TTC549 (cell line): ENCODE results near the gene CAPZB.

ENCODE experiments used
- FAIRE-seq: peaks from 2 replicates; lab custom pipeline; 2012; peaks lifted over from hg19 to GRCh38; lab: Jason Lieb, UNC

Gene CAPZB

GRCh38 chr1:19328486-19328885 lies 156.9 kb downstream of the CAPZB start:
- no peak for FAIRE-seq

GRCh38 chr1:19327736-19328135 lies 157.6 kb downstream of the CAPZB start:
- FAIRE-seq, result no peak

- no peak for FAIRE-seq
Observed at GRCh38 chr1:19327301-19327700, 158.0 kb downstream of the CAPZB start.

- no peak for FAIRE-seq
Observed at GRCh38 chr1:19326748-19327065, 158.6 kb downstream of the CAPZB start.

- FAIRE-seq, result no peak
Observed at GRCh38 chr1:19325958-19326747, 159.2 kb downstream of the CAPZB start.

GRCh38 chr1:19325368-19325957 lies 159.9 kb downstream of the CAPZB start:
- FAIRE-seq, result no peak

GRCh38 chr1:19324665-19324990 lies 160.7 kb downstream of the CAPZB start:
- no peak for FAIRE-seq

- no peak for FAIRE-seq
Observed at GRCh38 chr1:19323987-19324664, 161.2 kb downstream of the CAPZB start.

- no peak for FAIRE-seq
Observed at GRCh38 chr1:19322481-19322880, 162.9 kb downstream of the CAPZB start.

- FAIRE-seq, result no peak
Observed at GRCh38 chr1:19321071-19321470, 164.3 kb downstream of the CAPZB start.

GRCh38 chr1:19319196-19319595 lies 166.1 kb downstream of the CAPZB start:
- no peak for FAIRE-seq

- no peak for FAIRE-seq
Observed at GRCh38 chr1:19317126-19317910, 168.0 kb downstream of the CAPZB start.

- no peak for FAIRE-seq
Observed at GRCh38 chr1:19315378-19316198, 169.8 kb downstream of the CAPZB start.

- no peak for FAIRE-seq
Observed at GRCh38 chr1:19313961-19314882, 171.1 kb downstream of the CAPZB start.

GRCh38 chr1:19313636-19313959 lies 171.7 kb downstream of the CAPZB start:
- FAIRE-seq, result no peak

GRCh38 chr1:19312782-19313635 lies 172.3 kb downstream of the CAPZB start:
- FAIRE-seq, result no peak

GRCh38 chr1:19311931-19312781 lies 173.2 kb downstream of the CAPZB start, which contains the start of the genes AKR7A2 and SLC66A1:
TSS of gene AKR7A2 (minus strand) at chr1:19312144. CDS start at chr1:19312124, 20 bp downstream.
TSS of gene SLC66A1 (plus strand) at chr1:19312326. CDS start at chr1:19317678, 5,352 bp downstream.
- no peak for FAIRE-seq

GRCh38 chr1:19311503-19311930 lies 173.8 kb downstream of the CAPZB start:
- FAIRE-seq, result no peak
